Measurements from ENCODE around the gene MAML2. TPM values are rescaled to one million over a fixed set of nuclear protein-coding genes. Genes with fewer than 3 reads are reported as not detected.
A peak's percentile ranks its signal among the peaks of the same experiment; 100 is the strongest.

MAML2 gene
- total and polyA plus RNA-seq, 2 donors = 7.9 to 25.6 TPM

DNA sequence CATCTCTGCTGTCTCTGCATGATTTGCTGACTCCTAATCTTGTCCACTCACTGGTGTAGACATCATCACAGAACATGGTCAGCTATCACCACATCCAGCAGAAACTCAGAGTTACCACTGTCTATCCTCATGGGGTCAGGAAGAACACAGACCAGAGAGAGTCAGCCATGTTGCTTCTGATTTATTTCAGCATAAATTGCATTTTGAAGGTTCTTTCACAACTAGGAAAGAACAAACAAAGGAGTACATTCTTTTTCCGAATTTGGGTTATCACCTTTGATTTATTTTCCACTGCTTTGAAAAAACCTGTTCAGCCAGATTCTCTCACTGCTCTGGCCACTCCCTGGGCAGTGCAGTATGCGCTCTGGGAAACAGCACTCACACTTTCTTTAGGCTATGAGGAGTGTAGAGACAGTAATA, 247.1 kb downstream of the MAML2 start:
- peak; percentile 70 for DNase-seq (ENCODE audit: extremely low spot score)

DNA sequence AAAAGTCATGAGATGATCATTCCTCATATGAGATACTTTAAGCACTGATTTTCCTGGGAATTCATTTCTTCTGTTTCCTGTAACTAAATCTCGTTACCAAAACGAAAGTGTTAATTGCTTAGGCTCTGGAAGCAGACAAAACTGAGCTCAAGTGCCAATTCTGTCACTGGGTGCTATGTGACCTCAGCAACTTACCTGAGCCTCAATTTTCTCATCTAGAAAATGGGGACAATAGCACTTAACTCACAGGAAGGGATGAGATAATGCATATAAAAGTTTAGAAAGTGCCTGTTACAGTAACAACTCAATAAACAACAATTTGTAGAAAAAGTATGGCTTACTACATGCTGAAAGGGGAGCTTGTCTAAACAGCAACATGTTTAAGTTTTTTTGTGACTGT, 248.8 kb downstream of the MAML2 start:
- Histone ChIP-seq H3K4me3 (ENCODE audit: low read depth, low read length) (no peak overlapping the region), H3K27ac (ENCODE audit: low read depth) (no peak overlapping the region), H3K36me3 (ENCODE audit: insufficient read depth) (peaks cover 3% of the 10 kb centered on the region), H3K4me1 (ENCODE audit: insufficient read depth) (peaks cover 2% of the 10 kb centered on the region)
- DNase-seq (ENCODE audit: extremely low spot score) = no peak
- 84% methylated on average over 2 of the region's 2 CpGs for WGBS

More for the DNA sequence above, 247.1 kb downstream of the MAML2 start:
- Histone ChIP-seq H3K4me3 (ENCODE audit: low read depth, low read length) (no peak overlapping the region), H3K4me1 (ENCODE audit: insufficient read depth) (peaks cover 2% of the 10 kb centered on the region), H3K27ac (ENCODE audit: low read depth) (peak overlapping the region; percentile 25), H3K36me3 (ENCODE audit: insufficient read depth) (peaks cover 3% of the 10 kb centered on the region)
- WGBS = 67% methylated on average over 2 of the region's 2 CpGs

- Histone ChIP-seq H3K27ac (ENCODE audit: low read depth) (no peak overlapping the region), H3K4me1 (ENCODE audit: insufficient read depth) (peaks cover 2% of the 10 kb centered on the region), H3K36me3 (ENCODE audit: insufficient read depth) (peaks cover 3% of the 10 kb centered on the region), H3K4me3 (ENCODE audit: low read depth, low read length) (no peak overlapping the region)
- WGBS = 97% methylated on average over 8 of the region's 8 CpGs
- no peak for DNase-seq (ENCODE audit: extremely low spot score)
Measured at GRCh38 chr11:96092511-96092910, 250.5 kb downstream of the MAML2 start.

DNA sequence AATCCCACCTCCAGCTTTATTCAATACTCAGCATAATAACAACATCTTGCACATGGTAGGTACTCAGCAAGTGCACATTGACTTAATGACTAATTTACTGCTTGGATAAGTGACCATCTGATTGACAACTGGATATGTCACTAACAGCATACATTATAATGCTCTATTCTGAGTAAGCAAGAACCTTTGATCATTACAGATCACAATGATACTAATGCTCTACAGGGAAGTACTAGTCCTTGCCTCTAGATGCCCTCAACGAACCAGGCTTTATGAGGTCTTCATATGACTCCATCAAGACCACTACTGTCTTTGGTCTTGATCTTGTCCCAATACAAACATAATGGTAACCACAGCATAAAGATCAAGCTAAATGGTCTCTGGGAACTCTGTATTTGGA, 251.5 kb downstream of the MAML2 start:
- WGBS = 79% methylated on average over 1 of the region's 1 CpG
- Histone ChIP-seq H3K4me3 (ENCODE audit: low read depth, low read length) (no peak overlapping the region), H3K4me1 (ENCODE audit: insufficient read depth) (no peaks in the 10 kb centered on the region), H3K27ac (ENCODE audit: low read depth) (no peak overlapping the region), H3K36me3 (ENCODE audit: insufficient read depth) (peaks cover 3% of the 10 kb centered on the region)
- no peak for DNase-seq (ENCODE audit: extremely low spot score)

DNA sequence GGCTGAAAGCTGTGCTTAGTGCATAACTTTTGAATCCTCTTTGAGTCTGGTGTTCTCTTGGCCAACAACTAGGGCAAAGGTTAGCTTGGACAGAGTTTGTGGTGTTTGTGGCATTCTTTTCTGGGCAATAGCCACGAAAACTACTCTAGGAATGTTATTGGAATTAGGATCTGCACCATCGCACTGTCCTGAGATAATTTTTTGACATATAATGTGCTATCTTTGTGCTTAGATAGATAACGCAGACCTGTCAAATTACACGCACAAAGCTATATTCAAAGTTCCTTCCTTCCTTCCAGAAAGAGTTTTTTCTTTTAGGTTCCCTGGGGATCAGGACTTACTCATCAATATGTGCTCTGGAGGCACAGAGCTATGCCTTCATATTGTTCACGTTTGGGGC, 252.3 kb downstream of the MAML2 start:
- Histone ChIP-seq H3K4me3 (ENCODE audit: low read depth, low read length) (no peak overlapping the region), H3K36me3 (ENCODE audit: insufficient read depth) (peaks cover 3% of the 10 kb centered on the region), H3K4me1 (ENCODE audit: insufficient read depth) (no peaks in the 10 kb centered on the region), H3K27ac (ENCODE audit: low read depth) (no peak overlapping the region)
- no peak for DNase-seq (ENCODE audit: extremely low spot score)
- WGBS = 29% methylated on average over 5 of the region's 5 CpGs

DNA sequence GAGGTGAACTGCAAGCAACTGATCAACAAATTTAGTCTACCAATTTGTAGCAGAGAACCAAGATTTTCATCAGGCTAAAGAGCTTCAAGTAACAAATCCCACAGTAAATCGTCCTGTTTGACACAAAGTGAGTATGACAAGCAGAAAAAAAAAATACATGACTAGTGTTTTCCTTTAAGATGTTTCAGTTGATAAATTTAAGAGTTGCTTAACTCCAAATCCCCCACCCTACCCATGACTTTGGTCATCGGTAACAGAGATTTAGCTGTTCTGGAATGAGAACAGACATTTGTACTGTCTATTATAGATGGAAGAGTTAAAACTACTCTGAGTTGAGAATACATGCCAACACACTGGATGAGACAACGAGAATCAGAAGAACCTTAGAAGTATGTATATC, 254.1 kb downstream of the MAML2 start:
- H3K4me3 ChIP-seq (ENCODE audit: low read depth, low read length) = no peak overlapping the region
- WGBS = 56% methylated on average over 3 of the region's 3 CpGs
- H3K4me1 ChIP-seq (ENCODE audit: insufficient read depth) = no peaks in the 10 kb centered on the region
- DNase-seq (ENCODE audit: extremely low spot score) = no peak
- peaks cover 3% of the 10 kb centered on the region for H3K36me3 ChIP-seq (ENCODE audit: insufficient read depth)
- no peak overlapping the region for H3K27ac ChIP-seq (ENCODE audit: low read depth)

GRCh38 chr11:96086111-96086510, 256.9 kb downstream of the MAML2 start:
- no peaks in the 10 kb centered on the region for H3K36me3 ChIP-seq (ENCODE audit: insufficient read depth)
- WGBS = 89% methylated on average over 1 of the region's 1 CpG
- H3K27ac ChIP-seq (ENCODE audit: low read depth) = no peak overlapping the region
- DNase-seq (ENCODE audit: extremely low spot score) = no peak
- H3K4me3 ChIP-seq (ENCODE audit: low read depth, low read length) = no peak overlapping the region
- no peaks in the 10 kb centered on the region for H3K4me1 ChIP-seq (ENCODE audit: insufficient read depth)

GRCh38 chr11:96085319-96085930, 257.6 kb downstream of the MAML2 start:
- DNase-seq (ENCODE audit: extremely low spot score) = no peak
- H3K36me3 ChIP-seq (ENCODE audit: insufficient read depth) = no peaks in the 10 kb centered on the region
- no peak overlapping the region for H3K27ac ChIP-seq (ENCODE audit: low read depth)
- H3K4me3 ChIP-seq (ENCODE audit: low read depth, low read length) = no peak overlapping the region
- H3K4me1 ChIP-seq (ENCODE audit: insufficient read depth) = no peaks in the 10 kb centered on the region
- 92% methylated on average over 1 of the region's 1 CpG for WGBS

- Histone ChIP-seq H3K36me3 (ENCODE audit: insufficient read depth) (no peaks in the 10 kb centered on the region), H3K27ac (ENCODE audit: low read depth) (no peak overlapping the region), H3K4me1 (ENCODE audit: insufficient read depth) (no peaks in the 10 kb centered on the region), H3K4me3 (ENCODE audit: low read depth, low read length) (no peak overlapping the region)
- WGBS = 57% methylated on average over 6 of the region's 6 CpGs
- no peak for DNase-seq (ENCODE audit: extremely low spot score)
Measured at GRCh38 chr11:96084610-96085318, 258.2 kb downstream of the MAML2 start.

DNA sequence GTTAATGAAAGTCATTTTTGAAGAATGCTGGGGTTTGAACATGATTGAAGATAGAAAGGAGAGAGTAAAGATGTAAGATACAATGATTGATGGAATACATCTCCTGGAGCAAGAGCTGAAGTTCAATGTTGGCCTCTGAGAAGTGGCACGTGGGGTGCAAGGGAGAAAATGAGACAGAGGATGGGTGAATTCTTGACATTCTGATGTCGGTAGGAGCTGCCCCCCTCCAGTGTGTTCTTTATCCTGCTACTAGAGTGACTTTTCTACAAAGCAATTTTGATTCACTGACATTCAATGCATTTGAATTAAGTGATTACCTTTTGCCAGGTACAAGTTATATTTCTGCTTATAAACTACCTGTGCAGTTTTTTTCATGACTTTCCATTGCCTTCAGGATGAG, 260.1 kb downstream of the MAML2 start:
- Histone ChIP-seq H3K36me3 (ENCODE audit: insufficient read depth) (no peaks in the 10 kb centered on the region), H3K4me1 (ENCODE audit: insufficient read depth) (no peaks in the 10 kb centered on the region), H3K27ac (ENCODE audit: low read depth) (no peak overlapping the region), H3K4me3 (ENCODE audit: low read depth, low read length) (no peak overlapping the region)
- DNase-seq (ENCODE audit: extremely low spot score) = no peak
- WGBS = 90% methylated on average over 2 of the region's 2 CpGs

GRCh38 chr11:96082002-96082899, 260.7 kb downstream of the MAML2 start:
- H3K4me1 ChIP-seq (ENCODE audit: insufficient read depth) = no peaks in the 10 kb centered on the region
- H3K36me3 ChIP-seq (ENCODE audit: insufficient read depth) = no peaks in the 10 kb centered on the region
- no peak for DNase-seq (ENCODE audit: extremely low spot score)
- WGBS = 83% methylated on average over 11 of the region's 11 CpGs
- no peak overlapping the region for H3K4me3 ChIP-seq (ENCODE audit: low read depth, low read length)
- H3K27ac ChIP-seq (ENCODE audit: low read depth) = no peak overlapping the region

- Histone ChIP-seq H3K27ac (ENCODE audit: low read depth) (no peak overlapping the region), H3K36me3 (ENCODE audit: insufficient read depth) (no peaks in the 10 kb centered on the region), H3K4me3 (ENCODE audit: low read depth, low read length) (no peak overlapping the region), H3K4me1 (ENCODE audit: insufficient read depth) (no peaks in the 10 kb centered on the region)
- DNase-seq (ENCODE audit: extremely low spot score) = no peak
- WGBS = 84% methylated on average over 4 of the region's 4 CpGs
Measured at GRCh38 chr11:96081561-96081960, 261.4 kb downstream of the MAML2 start.

GRCh38 chr11:96079691-96080090, 263.3 kb downstream of the MAML2 start:
- 93% methylated on average over 4 of the region's 4 CpGs for WGBS
- Histone ChIP-seq H3K27ac (ENCODE audit: low read depth) (no peak overlapping the region), H3K4me3 (ENCODE audit: low read depth, low read length) (no peak overlapping the region), H3K4me1 (ENCODE audit: insufficient read depth) (no peaks in the 10 kb centered on the region), H3K36me3 (ENCODE audit: insufficient read depth) (no peaks in the 10 kb centered on the region)
- no peak for DNase-seq (ENCODE audit: extremely low spot score)

DNA sequence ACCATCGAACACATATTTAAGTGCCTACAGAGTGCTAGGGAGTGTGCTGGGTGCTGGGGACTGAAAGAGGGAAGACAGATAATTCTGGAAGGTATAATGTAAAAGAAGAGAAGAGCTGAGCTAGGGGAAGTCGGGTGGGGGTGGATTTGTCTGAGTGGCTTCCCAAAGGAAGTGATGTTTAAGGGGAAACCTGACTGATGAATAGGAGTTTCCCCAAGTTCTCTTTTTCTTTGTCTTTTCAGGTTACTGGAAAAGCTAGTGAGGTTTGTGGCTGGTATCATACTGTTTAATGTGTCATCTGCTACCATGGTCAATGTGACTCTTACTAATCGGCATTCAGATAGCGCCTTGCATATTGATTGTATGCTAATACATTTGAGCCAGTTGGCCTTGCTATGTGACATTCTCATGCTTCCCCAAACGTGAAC, 267.4 kb downstream of the MAML2 start:
- 78% methylated on average over 5 of the region's 5 CpGs for WGBS
- DNase-seq (ENCODE audit: extremely low spot score) = no peak
- H3K4me1 ChIP-seq (ENCODE audit: insufficient read depth) = no peaks in the 10 kb centered on the region
- H3K4me3 ChIP-seq (ENCODE audit: low read depth, low read length) = no peak overlapping the region
- no peaks in the 10 kb centered on the region for H3K36me3 ChIP-seq (ENCODE audit: insufficient read depth)
- H3K27ac ChIP-seq (ENCODE audit: low read depth) = no peak overlapping the region

Measured in urinary bladder (tissue), 4 donors.